ENCODE data around the gene ABHD17A. TPM values are rescaled to one million over a fixed set of nuclear protein-coding genes. Genes with fewer than 3 reads are reported as not detected.
"Not testable (repeated sequence)": the region's sequence is repeated elsewhere in the genome, so short reads cannot be mapped to it uniquely, and the experiment has no call there.

Gene ABHD17A
- total RNA-seq, 3 donors from 2014 or later, result 62.4 to 81.3 (median 76.0) TPM

DNA sequence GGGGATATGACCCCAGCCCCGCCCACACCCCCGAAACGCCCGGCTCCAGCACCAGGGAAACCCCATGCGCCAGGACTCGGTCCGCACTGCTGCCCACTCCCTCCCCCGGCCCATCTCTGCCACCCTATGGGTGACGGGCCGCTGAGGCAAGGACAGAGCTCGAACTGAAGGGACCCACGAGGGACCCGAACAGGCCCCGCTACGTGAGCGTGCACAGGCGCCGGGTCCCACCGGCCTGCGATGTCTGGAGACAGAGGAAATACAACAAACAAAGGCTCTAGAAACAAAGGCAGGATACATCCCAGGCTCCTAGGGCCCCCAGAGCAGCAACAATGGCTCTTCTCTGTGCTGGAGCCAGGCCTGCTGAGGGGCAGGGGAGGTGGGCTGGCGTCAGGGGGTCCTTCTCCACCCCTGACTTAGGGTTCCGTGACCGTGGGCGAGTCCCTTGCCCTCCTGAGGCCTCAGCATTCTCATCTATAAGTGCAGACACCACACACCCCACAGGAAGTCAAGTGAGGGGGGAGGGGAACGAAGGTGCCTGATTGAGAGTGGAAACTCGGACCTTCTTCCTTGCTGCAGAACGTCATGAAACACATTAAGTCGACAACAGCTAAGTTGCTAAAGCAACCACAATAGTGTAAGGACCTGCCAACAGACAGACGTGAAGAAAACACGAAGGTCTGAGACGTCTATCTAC lies 3.1 kb downstream of the ABHD17A start:
- TF ChIP-seq, protein P1, sequence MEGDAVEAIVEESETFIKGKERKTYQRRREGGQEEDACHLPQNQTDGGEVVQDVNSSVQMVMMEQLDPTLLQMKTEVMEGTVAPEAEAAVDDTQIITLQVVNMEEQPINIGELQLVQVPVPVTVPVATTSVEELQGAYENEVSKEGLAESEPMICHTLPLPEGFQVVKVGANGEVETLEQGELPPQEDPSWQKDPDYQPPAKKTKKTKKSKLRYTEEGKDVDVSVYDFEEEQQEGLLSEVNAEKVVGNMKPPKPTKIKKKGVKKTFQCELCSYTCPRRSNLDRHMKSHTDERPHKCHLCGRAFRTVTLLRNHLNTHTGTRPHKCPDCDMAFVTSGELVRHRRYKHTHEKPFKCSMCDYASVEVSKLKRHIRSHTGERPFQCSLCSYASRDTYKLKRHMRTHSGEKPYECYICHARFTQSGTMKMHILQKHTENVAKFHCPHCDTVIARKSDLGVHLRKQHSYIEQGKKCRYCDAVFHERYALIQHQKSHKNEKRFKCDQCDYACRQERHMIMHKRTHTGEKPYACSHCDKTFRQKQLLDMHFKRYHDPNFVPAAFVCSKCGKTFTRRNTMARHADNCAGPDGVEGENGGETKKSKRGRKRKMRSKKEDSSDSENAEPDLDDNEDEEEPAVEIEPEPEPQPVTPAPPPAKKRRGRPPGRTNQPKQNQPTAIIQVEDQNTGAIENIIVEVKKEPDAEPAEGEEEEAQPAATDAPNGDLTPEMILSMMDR (IDR thresholded peaks at IDR 0.05), result no peak
- TF ChIP-seq POLR2AphosphoS5 (IDR thresholded peaks at IDR 0.05) (no peak), POLR2A (IDR thresholded peaks at IDR 0.05) (no peak)
- Histone ChIP-seq H3K4me3 (peak overlapping the region; percentile 7 to 95 (median 91)), H3K36me3 (no peaks in the 10 kb centered on the region), H3K27ac (peak overlapping the region; percentile 72 to 82), H3K4me1 (peaks cover 14 to 27% of the 10 kb centered on the region in 2 donors), H3K9me3 (no peaks in the 10 kb centered on the region), H3K27me3 (no peaks in the 10 kb centered on the region)
- intact Hi-C loops (cut with DNase I; ENCODE audit: low total_unique reads), result no loop called here
- DNase-seq (ENCODE audit: low spot score in 2 of 2), result no peak

DNA sequence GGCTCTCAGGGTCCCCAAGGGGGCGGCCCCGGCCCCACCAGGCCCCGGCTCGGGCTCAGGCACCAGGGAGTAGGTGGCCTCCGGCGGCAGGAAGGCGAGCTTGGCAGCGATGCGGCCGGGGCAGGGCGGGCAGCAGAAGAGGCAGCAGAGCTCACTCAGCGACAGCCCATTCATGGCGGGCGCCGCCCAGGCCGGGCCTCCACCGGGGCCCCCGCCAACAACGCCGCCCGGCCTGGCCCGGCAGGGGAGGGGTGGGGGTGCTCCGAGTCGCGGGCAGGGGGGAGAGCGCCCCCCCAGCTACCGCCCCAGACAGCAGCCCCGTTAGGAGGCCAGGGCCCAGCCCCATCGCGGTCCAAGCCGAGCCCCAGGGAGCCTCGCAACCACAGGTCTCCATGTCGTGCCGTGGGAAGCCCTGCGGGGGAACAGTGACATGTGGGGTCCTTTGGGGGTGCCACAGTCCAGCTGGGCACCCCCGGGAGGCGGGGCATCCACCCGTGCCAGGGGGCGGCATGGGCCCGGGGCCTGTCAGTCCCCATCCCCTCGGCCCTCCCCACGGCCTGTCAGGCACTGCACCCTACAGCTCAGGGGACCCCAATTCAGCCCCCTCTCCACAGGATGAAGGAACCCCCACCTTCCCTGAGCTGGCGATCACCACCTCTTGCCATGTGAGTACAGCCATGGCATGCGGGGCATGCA lies 3.8 kb downstream of the ABHD17A start:
- H3K36me3 ChIP-seq; H3K9me3 ChIP-seq; H3K27me3 ChIP-seq; DNase-seq (ENCODE audit: low spot score in 2 of 2); intact Hi-C loops (cut with DNase I; ENCODE audit: low total_unique reads): not testable (repeated sequence)
- peak overlapping the region; percentile 48 to 72 for H3K27ac ChIP-seq
- H3K4me1 ChIP-seq, result peaks cover 16 to 30% of the 10 kb centered on the region in 2 donors
- H3K4me3 ChIP-seq, result peak overlapping the region; percentile 7 to 95 (median 20)

DNA sequence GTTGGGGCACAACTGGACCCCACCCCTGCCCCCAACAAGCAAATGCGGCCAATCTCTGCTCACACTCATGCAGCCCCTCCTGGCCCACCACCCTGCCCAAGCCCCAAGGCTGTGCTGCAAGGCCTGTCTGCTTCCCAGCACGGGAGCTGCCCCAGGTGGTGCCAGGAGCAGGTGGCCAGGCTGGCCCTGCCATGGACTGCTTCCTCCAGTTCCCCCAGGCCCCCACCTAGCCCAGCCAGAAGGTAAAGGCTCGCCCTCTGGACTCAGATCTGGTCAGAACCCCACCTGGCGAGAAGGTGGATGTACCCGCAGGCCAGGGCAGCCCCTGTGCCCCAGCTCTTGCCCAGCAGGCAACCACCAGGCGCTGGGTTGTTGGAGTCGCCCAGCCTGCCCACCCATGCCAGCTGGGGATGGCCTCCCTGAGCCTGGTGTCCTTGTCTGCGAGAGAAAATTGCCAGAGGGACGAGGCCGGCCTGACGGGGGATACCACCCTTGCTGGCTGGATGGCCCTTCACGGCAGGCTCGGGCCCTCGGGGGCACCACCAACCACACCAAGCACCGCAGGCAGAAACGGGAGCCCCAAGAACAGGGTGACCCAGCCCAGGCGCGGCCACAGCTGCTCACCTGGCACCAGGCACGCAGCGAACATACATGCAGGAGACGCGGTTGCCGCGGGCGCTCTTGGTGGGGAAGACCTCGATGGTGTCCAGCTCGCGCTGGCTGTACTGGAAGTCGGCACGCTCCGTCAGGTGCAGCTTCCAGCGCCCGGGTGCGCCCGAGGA lies 4.5 kb downstream of the ABHD17A start:
- intact Hi-C loops (cut with DNase I; ENCODE audit: low total_unique reads), result no loop called here
- Histone ChIP-seq H3K4me1 (peaks cover 19 to 33% of the 10 kb centered on the region in 2 donors), H3K9me3 (no peaks in the 10 kb centered on the region), H3K4me3 (peak overlapping the region in 2 of 3 donors; percentile 20 to 95), H3K27ac (peak overlapping the region; percentile 48 to 72), H3K27me3 (no peaks in the 10 kb centered on the region), H3K36me3 (no peaks in the 10 kb centered on the region)
- DNase-seq (ENCODE audit: low spot score in 2 of 2), result no peak
- no peak for TF ChIP-seq POLR2AphosphoS5 (IDR thresholded peaks at IDR 0.05)
- TF ChIP-seq, protein P1 (IDR thresholded peaks at IDR 0.05), result no peak
- no peak for TF ChIP-seq POLR2A (IDR thresholded peaks at IDR 0.05)

DNA sequence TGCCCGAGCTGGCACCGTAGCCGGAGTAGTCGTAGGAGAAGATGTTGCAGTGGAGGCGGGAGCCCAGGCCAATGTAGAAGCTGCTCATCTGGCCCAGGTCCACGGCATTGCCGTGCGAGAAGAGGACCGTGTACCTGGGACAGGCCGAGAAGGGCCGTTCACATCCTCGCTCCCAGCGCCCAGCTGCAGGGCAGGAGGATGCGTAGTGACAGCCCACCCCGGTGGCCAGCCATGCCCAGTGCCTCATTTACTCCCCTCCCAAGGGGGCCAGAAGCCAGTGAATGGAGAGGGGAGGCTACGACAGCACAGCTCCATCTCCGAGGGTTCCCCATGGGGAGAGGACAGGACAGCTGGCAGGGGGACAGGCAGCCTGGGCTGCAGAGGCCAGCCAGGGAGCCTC lies 5.3 kb downstream of the ABHD17A start:
- H3K9me3 ChIP-seq; H3K27me3 ChIP-seq; intact Hi-C loops (cut with DNase I; ENCODE audit: low total_unique reads); DNase-seq (ENCODE audit: low spot score in 2 of 2); H3K27ac ChIP-seq; H3K36me3 ChIP-seq: not testable (repeated sequence)
- Histone ChIP-seq H3K4me1 (peaks cover 19 to 33% of the 10 kb centered on the region in 2 donors), H3K4me3 (peak overlapping the region in 1 of 3 donors; percentile 95)

DNA sequence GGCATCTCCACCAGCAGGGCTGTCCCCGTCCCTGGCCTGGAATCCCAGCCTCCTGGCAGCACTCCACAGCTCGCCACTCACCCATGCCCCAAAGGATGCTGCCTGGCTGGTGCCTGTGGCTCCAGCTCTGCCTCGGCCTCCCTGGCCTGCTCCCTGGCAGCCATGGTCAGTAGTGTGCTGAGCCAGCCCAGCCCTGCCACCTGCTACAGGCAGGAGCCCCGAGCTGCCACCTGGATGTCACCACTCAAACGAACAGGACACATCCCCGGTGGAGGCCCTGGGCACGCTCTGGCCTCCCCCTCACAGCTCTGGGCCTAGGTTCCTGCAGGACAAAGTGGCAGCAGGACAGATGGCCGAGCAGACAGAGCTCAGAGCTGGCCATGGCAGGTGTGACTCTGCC lies 6.7 kb downstream of the ABHD17A start:
- intact Hi-C loops (cut with DNase I; ENCODE audit: low total_unique reads); H3K27me3 ChIP-seq: not testable (repeated sequence)

DNA sequence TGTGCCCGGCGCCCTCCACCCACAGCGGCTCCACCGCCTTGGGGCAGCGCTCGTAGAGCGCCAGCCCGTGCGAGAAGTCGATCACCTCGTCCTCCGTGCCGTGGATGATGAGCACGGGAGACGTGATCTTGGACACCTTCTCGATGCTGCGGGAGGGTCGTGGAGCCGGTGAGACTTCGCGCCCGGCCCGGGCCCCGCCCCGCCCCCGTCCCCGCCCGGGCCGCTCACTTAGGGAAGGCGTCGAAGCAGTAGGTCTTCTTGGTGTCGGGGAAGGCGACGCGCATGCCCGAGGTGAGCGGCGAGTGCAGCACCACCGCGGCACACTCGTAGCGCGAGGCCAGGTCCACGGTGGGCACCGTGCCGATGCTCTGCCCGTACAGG lies 8.0 kb downstream of the ABHD17A start:
- H3K4me3 ChIP-seq; intact Hi-C loops (cut with DNase I; ENCODE audit: low total_unique reads); H3K27me3 ChIP-seq; DNase-seq (ENCODE audit: low spot score in 2 of 2); H3K36me3 ChIP-seq; H3K27ac ChIP-seq; H3K9me3 ChIP-seq: not testable (repeated sequence)
- peaks cover 26 to 33% of the 10 kb centered on the region in 2 donors for H3K4me1 ChIP-seq

More for the DNA sequence above, 6.7 kb downstream of the ABHD17A start:
- peaks cover 22 to 33% of the 10 kb centered on the region in 2 donors for H3K4me1 ChIP-seq
- not testable (repeated sequence) for H3K27ac ChIP-seq; H3K4me3 ChIP-seq; H3K9me3 ChIP-seq; DNase-seq (ENCODE audit: low spot score in 2 of 2); H3K36me3 ChIP-seq

DNA sequence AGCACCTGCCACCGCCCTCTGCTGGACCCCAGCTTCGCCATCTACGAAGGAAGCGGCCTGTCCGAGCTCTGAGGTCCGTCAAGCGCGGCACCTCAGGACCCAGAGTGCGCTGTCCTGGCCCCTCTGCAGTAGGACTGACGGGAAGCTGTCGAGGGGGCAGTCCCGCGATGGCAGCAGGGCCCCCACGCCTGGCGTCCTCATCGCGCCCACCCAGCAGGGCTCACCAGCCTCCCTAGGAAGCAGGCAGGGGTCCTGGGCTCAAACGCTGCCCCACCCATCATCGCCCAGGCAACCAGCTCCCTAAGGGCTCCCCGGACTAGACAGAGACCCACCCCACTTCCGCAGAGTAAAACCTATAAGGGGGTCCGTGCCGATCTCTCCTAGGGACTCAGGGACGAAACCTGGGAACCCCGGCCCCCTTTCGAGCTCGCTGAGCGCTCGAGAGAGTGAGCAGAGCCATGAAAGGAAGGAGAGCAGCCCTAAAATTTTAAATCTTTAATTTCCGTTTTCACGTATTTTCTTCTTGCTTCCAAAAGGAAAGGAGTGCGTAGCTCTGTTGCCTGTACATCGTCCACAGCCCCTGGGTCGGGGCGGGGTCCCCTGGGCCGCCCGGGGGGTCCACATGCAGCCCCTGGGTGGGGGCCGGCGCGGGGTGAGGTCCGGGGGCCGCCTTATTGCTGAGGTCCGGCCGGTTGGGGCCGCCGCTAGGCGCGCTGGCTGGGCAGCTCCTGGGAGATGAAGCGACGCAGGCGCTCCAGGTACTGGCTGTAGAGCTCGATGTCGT lies 8.6 kb downstream of the ABHD17A start:
- H3K9me3 ChIP-seq; H3K36me3 ChIP-seq; intact Hi-C loops (cut with DNase I; ENCODE audit: low total_unique reads); H3K27me3 ChIP-seq; DNase-seq (ENCODE audit: low spot score in 2 of 2): not testable (repeated sequence)
- H3K4me3 ChIP-seq, result peak overlapping the region; percentile 76 to 94 (median 93)
- peak overlapping the region; percentile 89 to 97 for H3K27ac ChIP-seq
- H3K4me1 ChIP-seq, result peaks cover 20 to 29% of the 10 kb centered on the region in 2 donors
